NCI-H2227 (cell line): ENCODE results near the gene SDCCAG8.
A peak's percentile ranks its signal among the peaks of the same experiment; 100 is the strongest.

Experiments
- DNase-seq: peaks from one replicate; lab custom pipeline; 2025; ENCODE audit not compliant: unreplicated experiment; lab: John Stamatoyannopoulos, UW

Gene SDCCAG8

DNA sequence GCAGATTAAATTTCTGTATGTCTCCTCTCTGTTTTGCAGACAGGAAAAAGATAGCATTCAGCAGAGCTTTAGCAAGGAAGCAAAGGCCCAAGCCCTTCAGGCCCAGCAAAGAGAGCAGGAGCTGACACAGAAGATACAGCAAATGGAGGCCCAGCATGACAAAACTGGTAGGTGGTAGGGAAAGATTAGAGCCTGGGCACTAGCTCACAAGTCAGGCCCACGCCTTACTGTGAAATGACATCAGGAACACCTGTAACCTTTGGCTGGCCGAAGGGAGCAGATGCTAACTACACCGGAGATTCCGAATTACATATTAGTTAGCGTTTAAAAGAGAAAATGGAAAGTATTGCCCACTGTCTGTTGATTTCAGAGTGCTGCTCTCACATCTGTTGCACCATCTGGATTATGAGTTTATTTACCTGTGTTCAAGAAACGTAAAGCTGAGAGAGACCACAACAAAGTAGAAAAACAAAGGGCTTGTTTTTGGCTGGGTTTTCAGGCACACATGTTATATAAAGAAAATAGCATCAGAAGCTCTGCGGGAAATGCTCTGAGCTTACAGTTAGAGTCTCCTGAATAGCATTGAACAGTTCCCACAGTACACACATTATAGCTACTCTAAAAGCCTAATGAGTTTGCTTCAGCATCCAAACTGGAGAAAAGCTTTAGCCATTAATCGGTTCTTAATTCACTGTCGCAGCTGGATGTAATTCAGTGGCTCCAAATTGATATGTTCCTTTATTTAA is 160.0 kb downstream of the SDCCAG8 start:
- no peak for DNase-seq

GRCh38 chr1:243416495-243416894 is 160.7 kb downstream of the SDCCAG8 start:
- no peak for DNase-seq

DNA sequence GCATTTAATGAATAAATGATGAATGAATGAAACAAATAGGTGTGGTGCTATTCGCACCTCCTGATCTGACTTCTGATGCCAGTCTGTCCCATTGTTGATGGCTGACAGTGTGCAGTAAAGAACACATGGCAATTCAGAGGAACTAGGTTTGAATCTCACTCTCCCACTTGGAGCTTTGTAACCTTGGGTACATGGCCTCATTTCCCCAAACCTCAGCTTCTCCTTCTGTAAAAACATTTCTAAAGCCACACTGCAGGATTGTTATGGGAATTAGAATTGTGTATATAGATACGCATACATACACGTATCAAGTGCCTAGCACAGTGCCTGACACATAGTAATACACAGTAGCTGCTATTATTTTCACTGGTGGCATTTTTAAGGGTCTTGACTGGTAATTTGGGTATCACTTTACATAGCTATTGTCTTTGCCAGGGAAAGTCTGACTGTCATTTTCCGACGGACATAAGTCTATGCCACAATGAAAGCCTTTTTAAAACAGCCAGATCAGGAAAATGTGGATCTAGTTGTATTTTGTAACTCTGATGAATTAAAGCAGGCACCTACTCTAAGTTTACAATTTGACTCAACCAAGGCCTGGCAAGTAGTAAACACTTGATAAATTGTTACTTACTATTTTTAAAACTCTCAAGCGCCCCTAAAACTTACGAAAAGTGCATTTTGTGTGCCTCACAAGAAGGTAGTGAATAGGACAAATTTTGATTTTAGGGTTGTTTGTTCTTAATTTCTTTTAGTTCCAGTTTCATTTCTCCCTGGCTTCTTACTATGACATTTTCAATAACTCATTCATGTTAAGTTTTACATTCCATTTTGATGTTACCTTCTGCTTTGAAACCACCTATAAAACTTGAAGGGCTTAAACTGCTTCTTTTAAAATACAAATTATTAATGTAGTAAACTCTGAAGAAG is 164.4 kb downstream of the SDCCAG8 start:
- no peak for DNase-seq

- DNase-seq = peak; percentile 53
Observed at GRCh38 chr1:243420946-243421685, 165.3 kb downstream of the SDCCAG8 start.

DNA sequence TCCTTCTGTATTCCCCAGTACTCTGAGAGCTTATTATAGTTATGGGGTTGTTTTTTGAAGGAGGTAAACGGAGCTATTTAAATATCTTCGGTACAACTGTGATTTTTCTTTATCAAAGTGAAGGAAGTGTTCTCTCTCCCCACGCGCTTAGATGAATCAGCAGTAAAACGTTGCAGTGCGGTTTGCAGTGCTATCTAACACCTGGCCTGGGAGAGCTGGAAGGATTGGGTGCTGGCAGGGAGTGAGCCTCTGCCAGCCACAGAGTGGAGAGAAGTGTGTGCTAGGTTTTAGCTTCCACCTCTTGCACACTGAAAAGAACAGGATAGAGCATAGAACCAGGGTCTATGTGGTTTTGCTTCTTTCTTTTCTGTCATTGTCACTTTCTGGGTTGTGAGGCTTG is 165.9 kb downstream of the SDCCAG8 start:
- peak; percentile 78 for DNase-seq

DNA sequence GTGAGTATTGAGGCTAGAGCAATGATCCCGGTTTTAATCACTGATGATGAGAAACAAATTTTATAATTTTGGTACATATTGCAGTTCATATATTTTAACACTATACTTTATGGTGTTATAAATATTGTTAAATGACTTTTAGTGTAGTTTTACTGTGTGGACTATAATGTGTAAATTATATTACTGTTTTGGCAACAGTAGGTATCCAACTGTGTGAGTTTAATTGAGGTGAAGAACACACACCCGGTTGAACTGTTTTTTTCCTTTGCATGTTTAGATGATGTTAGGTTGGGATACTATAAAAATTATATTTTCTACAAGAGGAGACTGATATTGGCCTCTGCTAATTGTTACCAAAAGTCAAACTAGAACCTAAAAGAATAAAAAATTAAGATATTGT is 166.5 kb downstream of the SDCCAG8 start:
- no peak for DNase-seq

DNA sequence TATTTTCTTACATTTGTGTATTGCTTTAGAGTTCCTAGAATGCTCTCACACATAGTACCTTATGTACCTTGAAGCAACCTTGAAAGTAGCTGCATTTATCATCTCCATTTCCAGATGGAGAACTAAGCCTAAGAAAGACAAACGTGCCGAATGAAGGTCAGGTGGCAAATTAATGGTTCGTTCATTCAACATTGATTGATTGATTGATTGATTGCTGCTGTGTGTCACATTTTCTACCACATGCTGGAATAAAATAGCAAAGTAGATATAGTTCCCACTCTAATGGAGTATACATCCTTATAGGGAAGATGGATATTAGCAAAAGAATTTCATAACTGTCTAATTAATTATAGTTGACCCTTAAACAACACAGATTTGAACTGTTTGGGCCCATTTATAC is 172.2 kb downstream of the SDCCAG8 start:
- DNase-seq = no peak

DNA sequence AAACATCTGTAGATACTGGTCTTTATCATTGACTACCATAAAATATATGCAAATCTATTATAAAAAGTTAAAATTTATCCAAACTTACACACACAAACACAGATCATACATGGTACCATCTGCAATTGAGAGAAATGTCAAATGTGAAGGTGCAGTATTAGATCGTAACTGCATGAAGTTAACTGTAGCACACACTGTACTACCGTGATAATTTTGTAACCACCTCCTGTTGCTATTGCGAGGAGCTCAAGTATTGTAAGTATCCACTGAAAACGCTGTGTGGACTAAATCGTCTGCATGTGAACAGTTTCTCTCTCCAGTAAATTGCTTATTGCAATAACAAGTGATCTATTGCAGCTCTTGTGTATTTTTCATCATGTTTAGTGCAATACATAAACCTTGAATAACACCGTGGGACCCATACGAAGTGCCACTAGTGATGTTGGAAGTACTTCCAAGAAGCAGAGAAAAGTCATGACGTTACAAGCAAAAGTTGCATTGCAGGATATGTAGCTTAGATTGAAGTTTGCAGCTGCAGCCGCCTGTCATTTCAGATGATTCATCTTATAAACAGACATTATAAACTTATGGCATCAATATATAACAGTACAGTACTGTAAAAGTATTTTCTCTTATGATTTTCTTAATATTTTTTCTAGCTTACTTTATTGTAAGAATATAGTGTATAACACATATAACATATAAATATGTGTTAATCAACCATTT is 172.9 kb downstream of the SDCCAG8 start:
- DNase-seq = no peak

DNA sequence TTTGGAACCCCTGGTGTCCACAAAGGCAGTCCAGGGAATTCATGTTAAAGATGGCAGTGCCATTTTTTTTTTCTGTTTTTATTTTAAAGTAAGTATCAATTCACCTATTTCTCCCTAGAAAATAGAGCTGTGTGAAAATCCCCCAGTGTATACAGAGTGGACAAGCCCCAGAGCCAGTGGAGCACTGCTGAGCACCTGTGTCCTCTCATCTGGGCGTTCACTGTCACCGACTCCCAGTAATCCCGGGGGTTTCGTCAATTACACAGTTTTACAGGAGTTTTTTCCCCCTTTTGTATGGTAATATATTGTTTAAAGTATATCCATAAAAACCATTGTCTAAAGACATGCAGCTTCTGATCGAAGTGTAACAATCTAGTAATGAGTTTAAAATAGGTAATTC is 175.8 kb downstream of the SDCCAG8 start:
- no peak for DNase-seq

DNA sequence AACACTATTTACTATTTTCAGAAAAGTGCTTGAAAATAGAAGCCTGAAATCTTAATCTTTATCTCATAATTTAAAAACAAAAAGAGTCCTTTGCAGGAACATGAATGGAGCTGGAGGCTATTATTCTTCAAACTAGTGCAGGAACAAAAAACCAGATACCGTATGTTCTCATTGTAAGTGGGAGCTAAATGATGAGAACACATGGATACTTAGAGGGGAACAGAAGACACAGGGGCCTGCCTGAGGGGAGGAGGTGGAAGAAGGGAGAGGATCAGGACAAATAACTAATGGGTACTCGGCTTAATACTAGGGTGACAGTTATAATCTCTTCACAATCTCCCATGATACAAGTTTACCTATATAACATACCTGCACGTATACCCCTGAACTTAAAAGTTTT is 176.3 kb downstream of the SDCCAG8 start:
- DNase-seq = no peak

- DNase-seq = no peak
Observed at GRCh38 chr1:243433737-243434370, 178.0 kb downstream of the SDCCAG8 start.

DNA sequence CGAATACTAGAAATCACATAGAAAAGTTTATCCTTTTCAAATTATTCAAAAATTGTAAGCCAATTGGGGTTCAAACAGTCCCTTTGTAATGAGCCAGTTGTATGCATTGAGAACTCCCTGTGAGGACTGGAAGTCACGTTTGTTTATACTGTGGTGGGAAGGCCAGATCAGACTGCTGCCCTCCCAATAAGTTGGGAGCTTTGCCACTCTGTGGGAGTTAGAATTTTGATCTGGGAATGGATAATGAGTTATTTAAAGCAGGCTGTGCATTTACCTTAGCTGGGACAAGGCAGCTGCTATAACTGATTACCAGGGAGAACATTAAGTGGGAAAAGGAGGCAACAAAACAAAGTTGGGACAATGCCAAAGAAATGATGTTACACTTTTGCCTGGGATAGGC is 178.8 kb downstream of the SDCCAG8 start:
- no peak for DNase-seq

DNA sequence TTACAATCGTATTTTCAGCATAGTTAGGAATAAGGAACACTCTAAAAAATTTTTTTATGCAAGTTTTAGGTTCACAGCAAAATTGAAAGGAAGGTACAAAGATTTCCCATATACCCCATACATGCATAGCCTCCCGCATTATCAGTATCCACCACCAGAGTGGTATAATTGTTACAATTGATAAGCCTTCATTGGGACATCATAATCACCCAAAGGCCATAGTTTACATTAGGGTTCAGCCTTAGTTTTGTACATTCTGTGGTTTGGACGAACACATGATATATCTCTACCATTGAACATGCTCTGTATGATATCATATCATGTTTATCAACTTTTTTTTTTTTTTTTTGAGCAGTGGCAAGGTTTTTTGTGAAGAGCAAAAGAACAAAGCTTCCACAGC is 180.0 kb downstream of the SDCCAG8 start:
- no peak for DNase-seq

GRCh38 chr1:243438146-243438545 is 182.3 kb downstream of the SDCCAG8 start:
- DNase-seq = no peak

DNA sequence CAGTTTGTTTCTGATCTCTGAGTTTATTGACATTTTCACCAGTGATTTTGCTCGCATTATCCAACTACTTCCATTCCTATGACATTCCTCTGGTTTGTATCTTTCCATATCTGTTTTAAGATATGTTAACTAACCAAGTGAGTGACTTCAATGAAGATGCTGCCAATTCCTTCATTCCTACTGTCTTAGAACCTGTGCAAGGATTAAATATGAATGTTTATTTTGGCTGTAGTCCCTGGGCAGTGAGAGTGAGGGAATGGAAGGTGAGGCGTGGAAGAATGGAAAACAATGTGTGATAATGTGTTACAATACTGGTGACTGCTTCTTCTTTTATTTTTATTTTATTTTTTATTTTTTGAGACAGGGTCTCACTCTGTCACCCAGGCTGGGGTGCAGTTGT is 183.0 kb downstream of the SDCCAG8 start:
- no peak for DNase-seq

GRCh38 chr1:243440406-243440805 is 184.6 kb downstream of the SDCCAG8 start:
- no peak for DNase-seq

GRCh38 chr1:243441601-243442000 is 185.8 kb downstream of the SDCCAG8 start:
- no peak for DNase-seq

DNA sequence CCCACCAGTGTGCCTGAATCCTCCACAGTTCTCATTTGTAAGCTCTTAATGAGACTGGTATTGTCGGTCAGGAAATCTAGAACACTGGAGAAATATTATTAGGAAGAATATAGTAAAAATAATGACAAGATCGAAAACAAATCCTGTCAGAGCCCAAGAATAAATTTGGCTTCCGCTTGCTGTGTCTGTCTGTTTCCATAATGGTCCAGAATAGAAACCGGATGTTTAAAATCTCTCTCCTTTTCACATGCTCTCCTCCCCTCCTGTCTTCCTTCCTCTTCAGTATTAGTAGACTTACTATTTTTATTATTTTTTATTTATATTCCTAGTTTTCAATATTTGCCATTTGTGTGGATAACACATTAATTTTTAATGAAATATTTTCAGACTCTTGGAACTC is 187.7 kb downstream of the SDCCAG8 start:
- no peak for DNase-seq

GRCh38 chr1:243447347-243447746 is 191.5 kb downstream of the SDCCAG8 start:
- DNase-seq = peak; percentile 23

- DNase-seq = no peak
Observed at GRCh38 chr1:243447844-243448243, 192.0 kb downstream of the SDCCAG8 start.
